Ovary (tissue), 9 donors: ENCODE measurements around the gene ZNF740. TPM values are rescaled to one million over a fixed set of nuclear protein-coding genes. Genes with fewer than 3 reads are reported as not detected.
"Not testable (repeated sequence)": the region's sequence is repeated elsewhere in the genome, so short reads cannot be mapped to it uniquely, and the experiment has no call there.

Experiments
- DNase-seq, 5 donors: peaks; one replicate each; pipeline ENCODE4 v3.0.0-alpha.2; 2019 to 2020
- H3K27ac ChIP-seq, 2 donors: fragments of 200-600 bp; one replicate each; pipeline versions ENCODE4 v1.5.1 to v1.8.0; 2019 to 2022
- H3K27me3 ChIP-seq: fragments of 200-600 bp; one replicate; pipeline ENCODE4 v1.8.0; 2022
- H3K36me3 ChIP-seq: fragments of 200-600 bp; sonication (generic); one replicate; pipeline ENCODE4 v1.5.1; 2019
- H3K4me1 ChIP-seq: one replicate; pipeline ENCODE4 v1.8.1; 2013; ENCODE audit warnings: mild to moderate bottlenecking, moderate library complexity; ENCODE audit not compliant: insufficient read depth
- H3K4me3 ChIP-seq: fragments of 200-600 bp; sonication (generic); one replicate; pipeline ENCODE4 v1.5.1; 2017
- H3K9me3 ChIP-seq, 2 donors: fragments of 200-600 bp in 1 of 2; sonication (generic) in 1 of 2; one replicate each; pipeline versions ENCODE4 v1.5.1 to v1.8.1; 2013 to 2019; ENCODE audit warnings: mild to moderate bottlenecking in 1 of 2, moderate library complexity in 1 of 2
- EP300 ChIP-seq: sonication (generic); formaldehyde crosslinking; IDR thresholded peaks from one replicate; pipeline ENCODE4 v1.6.1; 2017; ENCODE audit warnings: antibody characterized with exemption
- POLR2A ChIP-seq: fragments of 450-650 bp; IDR thresholded peaks from one replicate; pipeline ENCODE4 v1.6.1; 2017; ENCODE audit warnings: antibody characterized with exemption, mild to moderate bottlenecking, moderate library complexity
- WGBS, 3 donors: extraction: QIAGEN DNeasy Blood & Tissue Kit in 1 of 3; methylation state at CpG; one replicate each; pipeline versions ENCODE4 v1.1.5 to v1.1.7; 2013 to 2017; 5-methylcytosine and 5-hydroxymethylcytosine counted together
- intact Hi-C, 4 donors: fragments of 100-400 bp; cut with DNase I; formaldehyde crosslinking; loops; one replicate each; pipeline versions ENCODE4 v1.11.0 to v1.15.1; 2022 to 2023
- polyA plus RNA-seq, 2 donors: library from polyadenylated mRNA; stranded (reverse); fragments of 200-250 nt in 1 of 2; fragments of 350-450 nt in 1 of 2; fragmentation: Illumina TruSeq in 1 of 2; extraction: RNeasy Lipid Tissue Mini Kit (QIAGEN cat#74804) in 1 of 2; gene quantifications; one replicate each; pipeline ENCODE4 v1.2.3, GENCODE V29; 2013 to 2014
- total RNA-seq, 7 donors: library from RNA; depleted of rRNA in 2 of 7; stranded (reverse); fragments of >200 nt in 2 of 7; fragmentation: NEBNext Ultra II Directional in 3 of 7; extraction: Animal tissue kit (Norgen Biotek cat#: 25700) in 3 of 7; gene quantifications; one replicate each; pipeline versions ENCODE4 v1.1.0 to v1.2.4, GENCODE V29; 2016 to 2023
- TF ChIP-seq, protein P1 (sequence below), 3 donors: fragments of 450-650 bp in 2 of 3; fragments of 200-600 bp in 1 of 3; IDR thresholded peaks; one replicate each; pipeline versions ENCODE4 v1.5.1 to v1.8.0; 2016 to 2022; ENCODE audit warnings: antibody characterized with exemption in 3 of 3, mild to moderate bottlenecking in 1 of 3
- donor health status: DM: no; HTN: no; CAD: no; lungs with moderate emphysema.
- donor health status: DM: no; HTN: no; CAD: no.
- donor health status: Bipolar disorder and iron deficiency.
- donor health status: DM: yes; HTN: yes; CAD: no.
- donor health status: DM: no; HTN: no; CAD: no.
- donor health status: DM: yes; HTN: yes; CAD: no.

The ZNF740 gene
- total and polyA plus RNA-seq, 9 donors, result 9.7 to 56.9 (median 45.7) TPM

DNA sequence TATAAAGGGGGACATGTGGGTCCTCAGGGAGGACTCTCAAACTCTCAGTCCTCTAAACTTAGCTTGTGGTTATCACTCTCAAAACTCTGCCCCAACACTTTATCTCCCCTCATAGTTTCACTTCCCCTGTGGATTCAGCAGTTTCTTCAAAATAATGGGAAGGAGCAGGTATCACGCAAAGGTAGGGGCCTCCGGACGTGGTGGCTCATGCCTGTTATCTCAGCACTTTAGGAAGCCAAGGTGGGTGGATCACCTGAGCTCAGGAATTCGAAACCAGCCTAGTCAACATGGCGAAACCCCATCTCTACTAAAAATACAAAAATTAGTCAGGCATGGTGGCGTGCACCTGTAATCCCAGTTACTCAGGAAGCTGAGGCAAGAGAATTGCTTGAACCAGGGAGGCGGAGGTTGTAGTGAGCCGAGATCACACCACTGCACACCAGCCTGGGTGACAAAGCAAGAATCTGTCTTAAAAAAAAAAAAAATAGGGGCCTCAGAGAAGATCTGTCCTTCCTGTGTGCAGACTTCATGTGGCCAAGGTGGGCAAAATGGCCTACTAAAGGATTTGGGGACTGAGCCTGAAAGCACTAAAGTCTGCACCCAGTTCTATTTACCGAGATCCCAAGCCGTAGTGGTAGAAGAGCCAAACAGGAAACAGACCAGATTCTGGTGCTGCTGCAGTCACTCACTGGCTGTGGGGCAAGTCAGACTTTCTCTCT is 20.1 kb downstream of the ZNF740 start:
- H3K9me3 ChIP-seq, result no peaks in the 10 kb centered on the region
- H3K4me1 ChIP-seq, result peaks cover 9% of the 10 kb centered on the region
- intact Hi-C loops, result no loop called here
- no peaks in the 10 kb centered on the region for H3K36me3 ChIP-seq
- TF ChIP-seq EP300 (no peak), POLR2A (no peak)
- WGBS, 3 donors, result 81 to 84% (median 83%) methylated on average over 10 of the region's 10 CpGs
- H3K27ac ChIP-seq, result no peak overlapping the region
- DNase-seq, result no peak
- H3K4me3 ChIP-seq, result no peak overlapping the region
- H3K27me3 ChIP-seq, result no peaks in the 10 kb centered on the region

DNA sequence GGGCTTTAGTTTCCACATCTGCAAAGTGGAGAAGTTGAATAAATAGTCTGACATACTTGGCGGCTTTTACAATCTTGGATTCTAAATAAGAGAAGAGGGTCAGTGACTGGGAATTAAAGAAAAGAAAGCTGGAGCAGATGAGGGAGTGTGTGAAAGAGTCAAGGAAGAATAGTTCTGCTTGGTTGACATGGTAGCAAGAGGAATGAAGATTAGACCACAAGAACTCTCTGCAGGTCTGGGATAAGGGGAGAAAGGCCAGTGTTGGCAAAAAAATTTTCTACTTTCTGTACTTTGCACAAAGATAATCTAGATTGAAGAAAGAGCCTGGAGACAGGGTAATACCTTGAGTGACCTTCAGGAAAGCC is 20.6 kb downstream of the ZNF740 start:
- H3K27ac ChIP-seq, result no peak overlapping the region
- TF ChIP-seq EP300 (no peak), POLR2A (no peak)
- TF ChIP-seq, protein P1, sequence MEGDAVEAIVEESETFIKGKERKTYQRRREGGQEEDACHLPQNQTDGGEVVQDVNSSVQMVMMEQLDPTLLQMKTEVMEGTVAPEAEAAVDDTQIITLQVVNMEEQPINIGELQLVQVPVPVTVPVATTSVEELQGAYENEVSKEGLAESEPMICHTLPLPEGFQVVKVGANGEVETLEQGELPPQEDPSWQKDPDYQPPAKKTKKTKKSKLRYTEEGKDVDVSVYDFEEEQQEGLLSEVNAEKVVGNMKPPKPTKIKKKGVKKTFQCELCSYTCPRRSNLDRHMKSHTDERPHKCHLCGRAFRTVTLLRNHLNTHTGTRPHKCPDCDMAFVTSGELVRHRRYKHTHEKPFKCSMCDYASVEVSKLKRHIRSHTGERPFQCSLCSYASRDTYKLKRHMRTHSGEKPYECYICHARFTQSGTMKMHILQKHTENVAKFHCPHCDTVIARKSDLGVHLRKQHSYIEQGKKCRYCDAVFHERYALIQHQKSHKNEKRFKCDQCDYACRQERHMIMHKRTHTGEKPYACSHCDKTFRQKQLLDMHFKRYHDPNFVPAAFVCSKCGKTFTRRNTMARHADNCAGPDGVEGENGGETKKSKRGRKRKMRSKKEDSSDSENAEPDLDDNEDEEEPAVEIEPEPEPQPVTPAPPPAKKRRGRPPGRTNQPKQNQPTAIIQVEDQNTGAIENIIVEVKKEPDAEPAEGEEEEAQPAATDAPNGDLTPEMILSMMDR (IDR thresholded peaks at IDR 0.05), result no peak
- H3K36me3 ChIP-seq, result no peaks in the 10 kb centered on the region
- H3K9me3 ChIP-seq, result no peaks in the 10 kb centered on the region
- WGBS, 3 donors, result 59 to 87% (median 74%) methylated on average over 1 of the region's 1 CpG
- H3K27me3 ChIP-seq, result no peaks in the 10 kb centered on the region
- H3K4me1 ChIP-seq, result peaks cover 9% of the 10 kb centered on the region
- no peak for DNase-seq
- H3K4me3 ChIP-seq, result no peak overlapping the region
- intact Hi-C loops, result no loop called here

DNA sequence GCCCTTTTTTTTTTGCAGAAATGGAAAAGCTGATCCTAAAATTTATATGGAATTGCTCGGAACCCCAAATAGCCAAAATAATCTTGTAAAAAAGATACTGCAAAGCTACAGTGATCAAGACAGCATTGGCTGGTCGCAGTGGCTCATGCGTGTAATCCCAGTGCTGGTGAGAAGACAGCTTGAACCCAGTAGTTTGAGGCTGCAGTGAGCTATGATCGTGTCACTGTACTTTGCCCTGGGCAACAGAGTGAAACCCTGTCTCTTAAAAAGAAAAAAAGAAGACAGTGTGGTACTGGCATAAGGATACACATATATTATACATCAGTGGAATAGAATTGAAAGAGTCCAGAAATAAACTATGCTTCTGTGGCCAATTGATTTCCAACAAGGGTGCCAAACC is 21.1 kb downstream of the ZNF740 start:
- Histone ChIP-seq H3K4me1 (peaks cover 9% of the 10 kb centered on the region), H3K27ac (no peak overlapping the region), H3K36me3 (no peaks in the 10 kb centered on the region), H3K27me3 (no peaks in the 10 kb centered on the region), H3K9me3 (no peaks in the 10 kb centered on the region), H3K4me3 (no peak overlapping the region)
- TF ChIP-seq, protein P1 (IDR thresholded peaks at IDR 0.05), result no peak
- TF ChIP-seq POLR2A (no peak), EP300 (no peak)
- 86 to 91% (median 91%) methylated on average over 4 of the region's 4 CpGs for WGBS, 3 donors
- intact Hi-C loops, result no loop called here
- DNase-seq, result no peak

DNA sequence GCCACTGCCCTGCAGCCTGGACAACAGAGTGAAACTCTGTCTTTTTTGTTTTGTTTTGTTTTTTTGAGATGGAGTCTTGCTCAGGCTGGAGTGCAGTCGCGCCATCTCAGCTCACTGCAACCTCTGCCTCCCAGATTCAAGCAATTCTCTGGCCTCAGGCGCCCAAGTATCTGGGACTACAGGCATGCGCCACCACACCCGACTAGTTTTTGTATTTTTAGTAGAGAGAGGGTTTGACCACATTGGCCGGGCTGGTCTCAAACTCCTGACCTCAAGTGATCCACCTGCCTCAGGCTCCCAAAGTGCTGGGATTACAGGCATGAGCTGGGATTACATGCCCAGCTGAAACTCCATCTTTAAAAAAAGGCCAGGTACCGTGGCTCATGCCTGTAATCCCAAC is 21.8 kb downstream of the ZNF740 start:
- 85 to 89% (median 89%) methylated on average over 7 of the region's 7 CpGs for WGBS, 3 donors
- H3K27me3 ChIP-seq, H3K27ac ChIP-seq, DNase-seq, intact Hi-C loops, H3K4me1 ChIP-seq, H3K36me3 ChIP-seq, H3K4me3 ChIP-seq, H3K9me3 ChIP-seq: not testable (repeated sequence)

DNA sequence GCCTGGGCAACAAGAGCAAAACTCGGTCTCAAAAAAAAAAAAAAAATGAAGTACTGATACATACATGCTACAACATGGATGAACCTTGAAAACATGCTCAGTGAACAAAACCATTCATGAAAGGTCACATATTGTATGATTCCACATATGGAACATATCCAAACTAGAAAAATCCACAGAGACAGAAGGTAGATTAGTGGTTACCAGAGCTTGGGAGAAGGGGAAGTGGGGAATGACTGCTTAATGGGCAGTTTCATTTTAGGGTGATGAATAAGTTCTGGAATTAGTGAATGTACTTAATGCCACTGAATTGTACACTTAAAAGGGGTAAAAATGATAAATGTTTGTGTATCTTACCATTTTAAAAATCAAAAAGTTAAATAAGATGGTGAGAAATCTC is 23.8 kb downstream of the ZNF740 start:
- 93 to 100% (median 95%) methylated on average over 1 of the region's 1 CpG for WGBS, 3 donors
- H3K27me3 ChIP-seq, result no peaks in the 10 kb centered on the region

More for the DNA sequence above, 23.8 kb downstream of the ZNF740 start:
- no peak for TF ChIP-seq EP300
- TF ChIP-seq POLR2A, result no peak
- TF ChIP-seq, protein P1 (IDR thresholded peaks at IDR 0.05), result no peak
- DNase-seq, result no peak
- intact Hi-C loops, result no loop called here
- Histone ChIP-seq H3K27ac (no peak overlapping the region), H3K4me3 (no peak overlapping the region), H3K4me1 (peaks cover 7% of the 10 kb centered on the region), H3K36me3 (no peaks in the 10 kb centered on the region), H3K9me3 (no peaks in the 10 kb centered on the region)
